Measurements from ENCODE around the gene PPP6R1. TPM values are rescaled to one million over a fixed set of nuclear protein-coding genes. Genes with fewer than 3 reads are reported as not detected.

Gene PPP6R1
- total and polyA plus RNA-seq, 2 of the 13 experiments (the other 11 are each of a cell fraction or from before 2014, with no cell fraction given): 25.8 to 54.0 TPM

GRCh38 chr19:55209693-55210472 lies 48.9 kb downstream of the PPP6R1 start (continued):
- TF ChIP-seq ZHX2 (IDR thresholded peaks at IDR 0.05; ENCODE audit: low read depth) (no peak), ZHX2 (CRISPR knock-in tag; IDR thresholded peaks at IDR 0.05; ENCODE audit: borderline replicate concordance) (no peak), TBX3 (IDR thresholded peaks at IDR 0.05; ENCODE audit: borderline replicate concordance) (peak; percentile 61; the same call in 1 of the 2 replicates), ZBTB34 (CRISPR knock-in tag; IDR thresholded peaks at IDR 0.05) (no peak), JUNB (CRISPR knock-in tag; IDR thresholded peaks at IDR 0.05; ENCODE audit: borderline replicate concordance) (0 out of 2 replicates have a peak, but pooled peaks have one; percentile 62), ZC3H13 (CRISPR knock-in tag; IDR thresholded peaks at IDR 0.05) (no peak), RCOR2 (CRISPR knock-in tag; IDR thresholded peaks at IDR 0.05) (no peak), NPAS2 (CRISPR knock-in tag; IDR thresholded peaks at IDR 0.05; ENCODE audit: borderline replicate concordance) (no peak), ZSCAN29 (CRISPR knock-in tag; conservative IDR thresholded peaks at IDR 0.05) (0 out of 2 replicates have a peak, but pooled peaks have one; percentile 10), ZHX1 (CRISPR knock-in tag; IDR thresholded peaks at IDR 0.05; ENCODE audit: low read depth) (no peak), ATF3 (CRISPR knock-in tag; IDR thresholded peaks at IDR 0.05) (no peak), RBM22 (optimal IDR thresholded peaks at IDR 0.05; ENCODE audit: low read length) (no peak), ZBTB49 (CRISPR knock-in tag; IDR thresholded peaks at IDR 0.05; ENCODE audit: borderline replicate concordance) (no peak), FOXP1 (IDR thresholded peaks at IDR 0.05) (no peak), FOXP1 (CRISPR knock-in tag; IDR thresholded peaks at IDR 0.05) (peak; percentile 78; the same call in 1 of the 2 replicates)
